ENCODE results near the gene ZNF326.
"Not testable (repeated sequence)": the region's sequence is repeated elsewhere in the genome, so short reads cannot be mapped to it uniquely, and the experiment has no call there.

Gene ZNF326

DNA sequence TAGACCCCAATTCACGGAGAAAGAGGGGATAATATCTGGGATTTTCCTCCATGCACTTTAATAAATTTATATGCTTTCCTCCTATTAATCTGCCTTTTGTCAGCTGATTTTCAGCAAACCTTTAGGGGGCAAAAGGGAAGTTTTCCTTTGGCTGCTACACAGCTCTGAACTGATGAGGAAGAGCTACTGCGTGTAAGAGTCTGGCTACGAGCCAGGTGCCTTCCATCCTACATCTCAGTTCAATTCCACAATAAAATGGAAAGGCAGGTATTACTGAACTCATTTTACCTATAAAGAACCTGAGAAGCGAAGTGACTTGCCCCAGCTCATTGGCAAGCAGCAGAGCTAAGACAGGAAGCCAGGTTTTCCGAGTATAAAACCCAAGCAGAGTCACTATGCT lies 28.3 kb upstream of the ZNF326 start:
- no peak for DNase-seq

- no peak for DNase-seq
Observed at GRCh38 chr1:89971600-89971999, 23.3 kb upstream of the ZNF326 start.

DNA sequence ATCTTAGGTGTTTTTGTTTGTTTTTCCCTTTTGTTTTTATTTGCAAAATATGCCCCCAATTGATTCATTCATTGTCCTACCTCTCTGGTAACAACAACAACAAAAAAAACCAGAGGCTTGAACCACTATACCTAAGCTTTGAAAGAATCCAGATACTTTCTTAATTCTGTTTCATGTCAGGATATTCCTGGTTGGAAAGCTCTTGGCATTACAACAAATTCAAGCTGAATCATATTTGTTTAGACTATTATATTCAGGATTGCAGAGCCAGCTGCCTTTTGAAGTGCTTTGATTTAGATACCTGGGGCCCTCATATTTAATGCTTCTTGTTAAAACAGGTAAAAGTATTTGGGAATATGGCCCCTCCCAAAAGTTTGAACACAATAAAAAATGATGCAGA lies 22.9 kb upstream of the ZNF326 start:
- no peak for DNase-seq

DNA sequence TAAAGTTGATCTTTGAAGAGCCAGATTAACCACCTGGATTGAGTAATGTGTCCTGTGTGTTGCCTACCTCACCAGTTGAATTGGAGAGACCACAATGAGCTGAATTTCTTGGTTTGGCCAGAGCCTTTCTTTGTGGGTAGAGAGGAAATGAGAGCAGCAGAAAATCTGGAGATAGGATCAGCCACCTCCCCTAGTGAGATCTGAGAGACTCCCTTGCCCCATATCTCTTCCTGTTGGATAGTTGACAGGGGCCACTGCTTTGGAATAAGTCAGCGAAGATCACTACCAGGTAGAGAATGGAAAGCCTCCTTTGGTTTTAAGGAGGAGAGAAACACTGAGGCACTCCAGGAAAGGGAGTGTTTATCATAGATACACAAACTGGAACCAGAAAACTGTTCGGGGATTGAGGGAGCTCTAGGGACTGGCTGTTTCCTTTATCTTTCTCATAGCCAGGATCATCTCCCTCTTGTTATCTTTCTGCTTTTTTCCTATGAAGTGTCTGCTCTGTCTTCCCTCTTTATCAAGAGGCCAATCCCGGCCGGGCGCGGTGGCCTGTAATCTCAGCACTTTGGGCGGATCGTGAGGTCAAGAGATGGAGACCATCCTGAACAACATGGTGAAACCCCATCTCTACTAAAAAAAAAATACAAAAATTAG lies 21.3 kb upstream of the ZNF326 start:
- DNase-seq: no peak

DNA sequence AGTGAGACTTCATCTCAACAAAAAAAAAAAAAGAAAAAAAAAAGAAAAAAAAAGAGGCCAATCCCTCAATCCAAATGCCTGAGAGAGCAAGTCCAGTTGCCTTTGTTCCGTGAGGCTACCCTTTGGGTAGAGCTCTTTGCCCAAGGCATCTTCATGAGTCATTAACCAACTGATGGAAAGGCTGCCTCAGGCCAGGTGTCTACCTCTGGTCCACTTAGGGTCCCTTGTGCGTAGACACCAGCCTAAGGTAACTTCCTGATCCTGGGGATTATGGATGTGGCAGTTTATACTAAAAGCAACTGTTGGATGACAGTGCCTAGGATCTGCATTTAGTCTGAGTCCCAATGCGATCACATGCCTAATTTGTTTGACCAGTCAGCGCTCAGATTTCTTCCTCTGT lies 20.7 kb upstream of the ZNF326 start:
- DNase-seq: no peak

DNA sequence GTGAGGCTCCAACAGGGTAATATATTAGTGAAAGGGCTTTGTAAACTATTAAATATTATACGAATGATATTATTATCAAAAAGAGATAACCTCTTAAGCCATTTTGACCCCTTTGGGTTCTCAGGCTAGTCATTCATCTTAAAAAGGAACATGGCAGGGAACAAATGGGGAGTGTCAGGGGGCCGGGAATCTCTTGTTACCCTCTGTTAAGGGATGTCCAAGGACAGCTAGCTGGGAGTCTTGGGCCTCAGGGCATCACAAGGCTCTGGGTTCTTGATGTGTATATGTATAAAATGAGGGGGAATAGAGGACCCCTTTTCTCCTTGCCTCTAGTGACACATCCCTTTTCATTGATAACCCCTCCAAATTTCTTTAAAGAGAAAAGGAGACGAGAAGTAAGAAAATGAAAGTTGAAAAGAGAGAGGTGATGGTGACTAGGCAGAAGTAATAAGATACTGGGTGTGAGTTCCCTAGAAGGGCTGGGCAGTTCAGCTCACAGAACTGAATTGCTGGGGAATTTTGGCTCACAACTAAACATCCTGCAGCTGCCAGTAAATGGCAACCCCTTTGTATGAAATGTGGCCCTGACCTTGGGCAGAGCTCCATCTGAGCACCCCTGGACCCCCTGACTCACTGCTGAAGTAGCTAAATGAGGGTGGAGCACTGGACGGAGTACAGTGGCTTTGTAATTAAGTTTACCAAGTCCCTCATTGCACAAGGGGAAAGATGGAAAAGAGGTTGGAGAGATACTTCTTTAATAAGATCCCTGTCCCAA lies 20.0 kb upstream of the ZNF326 start:
- peak; percentile 43 for DNase-seq

- no peak for DNase-seq
Observed at GRCh38 chr1:89975540-89976125, 19.3 kb upstream of the ZNF326 start.

- DNase-seq: no peak
Observed at GRCh38 chr1:89978755-89979154, 16.2 kb upstream of the ZNF326 start.

GRCh38 chr1:89980605-89981004 lies 14.3 kb upstream of the ZNF326 start:
- DNase-seq: no peak

GRCh38 chr1:89982846-89983245 lies 12.1 kb upstream of the ZNF326 start:
- DNase-seq: not testable (repeated sequence)

- not testable (repeated sequence) for DNase-seq
Observed at GRCh38 chr1:89984564-89985116, 10.3 kb upstream of the ZNF326 start.

GRCh38 chr1:89986020-89986419 lies 8.9 kb upstream of the ZNF326 start:
- no peak for DNase-seq

DNA sequence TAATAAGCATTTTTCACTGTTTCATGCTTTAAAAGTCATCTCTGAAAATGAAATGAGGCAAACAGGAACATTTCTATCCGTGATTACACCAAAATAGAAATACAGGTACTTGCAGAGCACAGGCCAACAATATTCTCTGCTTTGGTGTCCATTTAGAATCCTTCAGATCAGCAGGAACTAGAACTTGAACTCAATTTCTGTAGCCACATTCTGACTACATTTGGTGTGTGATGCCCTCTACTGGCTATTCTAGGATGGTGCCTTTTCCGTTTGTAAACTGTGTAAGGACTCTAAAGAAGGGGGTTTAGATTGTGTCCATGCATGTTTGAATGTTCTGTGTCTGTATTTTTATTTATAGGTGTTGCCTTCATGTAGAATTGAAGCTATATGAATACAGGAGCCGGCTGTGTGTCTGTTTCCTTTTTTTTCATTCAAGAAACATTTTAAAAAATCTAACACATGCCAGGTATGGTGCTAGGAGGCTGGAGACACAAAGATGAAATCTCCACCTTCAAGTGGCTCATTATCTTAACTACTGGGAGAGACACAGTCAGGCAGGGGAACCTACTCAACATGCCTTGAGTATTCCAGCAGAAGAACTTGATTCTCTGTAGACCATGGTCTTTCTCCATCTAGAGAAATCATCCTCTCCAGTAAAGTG lies 7.6 kb upstream of the ZNF326 start:
- peak; percentile 34 for DNase-seq

DNA sequence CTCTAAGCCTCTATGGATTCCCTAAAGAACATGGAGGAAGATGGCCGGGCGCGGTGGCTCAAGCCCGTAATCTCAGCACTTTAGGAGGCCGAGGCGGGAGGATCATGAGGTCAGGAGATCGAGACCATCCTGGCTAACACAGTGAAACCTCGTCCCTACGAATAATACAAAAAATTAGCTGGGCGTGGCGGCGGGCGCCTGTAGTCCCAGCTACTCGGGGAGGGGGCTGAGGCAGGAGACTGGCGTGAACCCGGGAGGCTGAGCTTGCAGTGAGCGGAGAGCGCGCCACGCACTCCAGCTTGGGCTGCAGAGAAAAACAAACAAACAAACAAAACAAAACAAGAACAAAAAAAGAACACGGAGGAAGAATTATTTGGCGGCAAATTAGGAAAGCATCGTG lies 5.8 kb upstream of the ZNF326 start:
- no peak for DNase-seq

DNA sequence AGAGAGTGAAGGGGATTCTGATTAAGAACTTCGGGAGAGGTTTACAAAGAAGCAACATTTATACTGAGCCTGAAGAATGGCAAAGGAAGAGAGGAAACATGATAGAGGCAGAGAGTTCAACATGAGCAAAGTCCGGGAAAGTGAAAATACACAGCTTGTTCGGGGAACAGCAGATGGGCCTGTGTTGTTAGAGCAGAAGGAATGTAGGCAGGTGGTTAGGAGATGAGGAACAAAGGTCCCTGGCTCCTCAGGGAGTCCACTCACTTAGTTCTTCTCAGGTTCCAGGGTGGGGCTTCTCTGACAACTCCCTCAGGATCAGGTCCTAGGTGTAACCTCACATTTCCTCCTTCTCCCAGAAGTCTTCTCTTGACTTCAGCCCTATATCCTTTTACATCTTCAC lies 5.1 kb upstream of the ZNF326 start:
- DNase-seq: no peak

GRCh38 chr1:89990976-89991831 lies 3.7 kb upstream of the ZNF326 start:
- no peak for DNase-seq

- no peak for DNase-seq
Observed at GRCh38 chr1:89993541-89993940, 1.4 kb upstream of the ZNF326 start.

GRCh38 chr1:89994231-89994804 lies 592 bp upstream of the ZNF326 start:
- no peak for DNase-seq

DNA sequence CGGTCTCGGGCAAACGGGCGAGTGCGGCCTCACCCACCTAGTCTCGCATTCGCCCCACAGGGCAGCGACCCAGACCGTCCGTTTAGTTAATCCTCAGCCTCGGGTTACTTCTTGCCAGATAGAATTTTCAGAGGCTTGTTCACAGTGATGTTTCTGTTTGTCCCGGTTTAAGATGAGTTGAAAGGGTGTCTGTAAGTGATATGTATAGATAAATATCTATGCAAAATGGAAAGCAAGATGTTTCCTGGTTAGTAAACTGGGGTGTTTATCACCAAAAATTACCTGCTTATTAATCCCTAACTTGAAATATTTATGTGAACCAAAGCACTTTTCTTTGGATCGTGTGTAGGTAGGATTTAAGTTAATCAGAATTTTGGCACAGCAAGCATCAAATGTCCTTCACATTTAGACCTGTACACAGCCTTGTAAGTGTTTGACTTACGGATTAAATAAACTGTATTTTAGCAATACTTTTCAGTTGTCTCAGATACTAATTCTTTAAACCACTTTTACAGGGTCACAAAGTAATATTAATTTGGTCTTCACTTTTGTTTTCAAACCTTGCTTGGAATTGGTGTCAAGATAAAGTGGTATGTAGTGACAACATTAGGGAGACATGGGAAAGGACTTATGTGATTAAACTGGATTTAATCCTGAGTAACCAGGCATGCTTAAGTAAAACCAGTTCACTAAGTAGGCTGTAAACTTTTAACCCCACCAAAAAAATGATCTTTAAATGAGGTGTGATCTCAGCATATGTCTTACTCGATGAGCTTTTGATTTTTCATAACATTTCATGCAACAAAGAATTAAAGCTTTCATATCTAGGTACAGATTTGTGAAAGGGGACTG lies 914 bp downstream of the ZNF326 start:
- no peak for DNase-seq

- no peak for DNase-seq
Observed at GRCh38 chr1:89996450-89997110, 1.7 kb downstream of the ZNF326 start.

All from T1000 (cell line).